HepG2 (cell line): ENCODE measurements around the gene RAB28. TPM values are rescaled to one million over a fixed set of nuclear protein-coding genes. Genes with fewer than 3 reads are reported as not detected.

Source experiments
- AHDC1 ChIP-seq: sonication (generic); formaldehyde crosslinking; IDR thresholded peaks from 2 replicates; pipeline ENCODE4 v1.5.1; 2020; ENCODE audit warnings: mild to moderate bottlenecking, missing genetic modification reagents, borderline replicate concordance
- ARNT2 ChIP-seq: sonication (generic); formaldehyde crosslinking; IDR thresholded peaks from 2 replicates; pipeline ENCODE4 v1.8.0; 2022; ENCODE audit warnings: mild to moderate bottlenecking, low read depth, missing genetic modification reagents, moderate library complexity
- ATF4 ChIP-seq, 2 experiments: fragments of 450-650 bp in 1 of 2; sonication (generic) in 1 of 2; formaldehyde crosslinking; IDR thresholded peaks; 2 replicates each; pipeline versions ENCODE4 v1.5.0 to v1.8.0; 2020 to 2022; ENCODE audit warnings: mild to moderate bottlenecking in 1 of 2, missing genetic modification reagents in 1 of 2
- GABPB1 ChIP-seq: IDR thresholded peaks from 2 replicates; pipeline ENCODE4 v1.6.1; 2016; ENCODE audit warnings: mild to moderate bottlenecking, missing genetic modification reagents, moderate library complexity, missing compliant biosample characterization
- HOXA9 ChIP-seq: sonication (generic); formaldehyde crosslinking; IDR thresholded peaks from 2 replicates; pipeline ENCODE4 v1.8.1; 2022; ENCODE audit warnings: missing genetic modification reagents, mild to moderate bottlenecking, moderate library complexity, borderline replicate concordance
- IKZF4 ChIP-seq: sonication (generic); formaldehyde crosslinking; IDR thresholded peaks from 2 replicates; pipeline ENCODE4 v1.5.1; 2020; ENCODE audit warnings: borderline replicate concordance, mild to moderate bottlenecking, low read depth, missing genetic modification reagents; ENCODE audit errors: not compliant biosample characterization
- RFX3 ChIP-seq: IDR thresholded peaks from 2 replicates; pipeline ENCODE4 v1.6.1; 2016; ENCODE audit warnings: missing biosample characterization, missing genetic modification reagents
- SOX6 ChIP-seq, 2 experiments: fragments of 450-650 bp in 1 of 2; sonication (generic) in 1 of 2; formaldehyde crosslinking in 1 of 2; IDR thresholded peaks; 2 replicates each; pipeline versions ENCODE4 v1.4.0 to v1.6.1; 2017 to 2020; ENCODE audit warnings: antibody characterized with exemption in 1 of 2, mild to moderate bottlenecking in 1 of 2, missing genetic modification reagents in 1 of 2
- ZBTB7B ChIP-seq: sonication (generic); formaldehyde crosslinking; IDR thresholded peaks from 2 replicates; pipeline ENCODE4 v1.4.0; 2020; ENCODE audit warnings: missing genetic modification reagents
- ZNF777 ChIP-seq: sonication (generic); formaldehyde crosslinking; IDR thresholded peaks from 2 replicates; pipeline ENCODE4 v1.4.0; 2020; ENCODE audit warnings: missing genetic modification reagents
- ZSCAN31 ChIP-seq: sonication (generic); formaldehyde crosslinking; IDR thresholded peaks from 2 replicates; pipeline ENCODE4 v1.5.0; 2020; ENCODE audit warnings: low read depth, mild to moderate bottlenecking, missing genetic modification reagents
- polyA plus RNA-seq, 8 experiments: library from polyadenylated mRNA; depleted of rRNA in 3 of 8; stranded (reverse) in 7 of 8; unstranded in 1 of 8; fragments of >200 nt; fragmentation: Illumina TruSeq in 4 of 8; extraction: Trizol in 4 of 8; gene quantifications; 2 replicates each; pipeline versions ENCODE4 v1.2.1 to v1.2.3, GENCODE V29; 2011 to 2016; ENCODE audit warnings: low read depth in 4 of 8, missing spikeins in 1 of 8, mixed read lengths in 1 of 8; ENCODE audit not compliant: insufficient read depth in 1 of 8
- total RNA-seq, 5 experiments: library from RNA; depleted of rRNA; stranded (reverse); fragments of >200 nt; fragmentation: Illumina TruSeq; extraction: Trizol; gene quantifications; 2 replicates each; pipeline ENCODE4 v1.2.3, GENCODE V29; 2016; ENCODE audit warnings: low read depth in 1 of 5
- TF ChIP-seq, protein P1 (sequence below), 2 experiments: IDR thresholded peaks; 2 replicates each; pipeline ENCODE4 v1.6.1; 2011 to 2012; ENCODE audit warnings: low read length in 2 of 2, borderline replicate concordance in 1 of 2, low read depth in 1 of 2, mild to moderate bottlenecking in 1 of 2, moderate library complexity in 1 of 2
- TF ChIP-seq, protein P2 (sequence below): sonication (generic); formaldehyde crosslinking; IDR thresholded peaks from 2 replicates; pipeline ENCODE4 v1.4.0; 2020; ENCODE audit warnings: low read depth, missing genetic modification reagents

Gene RAB28
- total and polyA plus RNA-seq, 2 of the 13 experiments (the other 11 are each of a cell fraction or from before 2014, with no cell fraction given): 11.8 to 18.2 TPM

DNA sequence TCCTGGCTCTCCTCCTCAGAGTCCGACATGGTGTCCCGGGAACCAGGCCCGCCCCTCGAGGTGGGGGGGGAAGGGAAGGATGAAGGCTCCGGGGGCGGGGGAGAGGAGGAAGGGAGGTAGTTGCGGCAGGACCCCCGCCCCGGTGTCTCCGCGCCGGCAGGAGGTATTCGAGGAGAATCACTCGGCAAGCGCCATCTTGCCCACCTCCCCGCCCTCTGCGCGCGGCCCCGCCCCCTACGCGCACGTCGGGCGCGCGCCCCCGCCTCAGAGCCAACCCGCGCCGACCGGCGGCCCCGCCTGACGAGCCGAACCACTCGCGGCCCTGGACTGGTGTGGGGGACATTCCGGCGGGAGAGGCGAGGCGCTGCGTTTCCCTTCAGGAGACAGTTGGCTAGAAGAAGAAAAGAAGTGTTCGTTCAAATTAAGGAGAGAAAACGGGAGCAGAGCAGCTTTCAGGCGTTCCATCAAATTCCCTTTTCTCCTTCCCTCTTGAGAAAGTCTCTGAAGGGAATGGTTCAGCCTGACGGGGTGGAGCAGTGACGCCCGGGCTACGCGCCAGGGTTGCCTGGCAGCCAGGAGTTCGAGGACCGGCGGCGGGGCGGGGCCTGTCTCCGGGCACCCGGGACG is at the start of gene RAB28 (continued):
- TF ChIP-seq AHDC1: no peak
- peak; percentile 75 for TF ChIP-seq RFX3 (CRISPR knock-in tag)
- TF ChIP-seq GABPB1 (CRISPR knock-in tag): peak; percentile 63
- TF ChIP-seq HOXA9: no peak
- TF ChIP-seq ZSCAN31: no peak
- TF ChIP-seq, protein P1, sequence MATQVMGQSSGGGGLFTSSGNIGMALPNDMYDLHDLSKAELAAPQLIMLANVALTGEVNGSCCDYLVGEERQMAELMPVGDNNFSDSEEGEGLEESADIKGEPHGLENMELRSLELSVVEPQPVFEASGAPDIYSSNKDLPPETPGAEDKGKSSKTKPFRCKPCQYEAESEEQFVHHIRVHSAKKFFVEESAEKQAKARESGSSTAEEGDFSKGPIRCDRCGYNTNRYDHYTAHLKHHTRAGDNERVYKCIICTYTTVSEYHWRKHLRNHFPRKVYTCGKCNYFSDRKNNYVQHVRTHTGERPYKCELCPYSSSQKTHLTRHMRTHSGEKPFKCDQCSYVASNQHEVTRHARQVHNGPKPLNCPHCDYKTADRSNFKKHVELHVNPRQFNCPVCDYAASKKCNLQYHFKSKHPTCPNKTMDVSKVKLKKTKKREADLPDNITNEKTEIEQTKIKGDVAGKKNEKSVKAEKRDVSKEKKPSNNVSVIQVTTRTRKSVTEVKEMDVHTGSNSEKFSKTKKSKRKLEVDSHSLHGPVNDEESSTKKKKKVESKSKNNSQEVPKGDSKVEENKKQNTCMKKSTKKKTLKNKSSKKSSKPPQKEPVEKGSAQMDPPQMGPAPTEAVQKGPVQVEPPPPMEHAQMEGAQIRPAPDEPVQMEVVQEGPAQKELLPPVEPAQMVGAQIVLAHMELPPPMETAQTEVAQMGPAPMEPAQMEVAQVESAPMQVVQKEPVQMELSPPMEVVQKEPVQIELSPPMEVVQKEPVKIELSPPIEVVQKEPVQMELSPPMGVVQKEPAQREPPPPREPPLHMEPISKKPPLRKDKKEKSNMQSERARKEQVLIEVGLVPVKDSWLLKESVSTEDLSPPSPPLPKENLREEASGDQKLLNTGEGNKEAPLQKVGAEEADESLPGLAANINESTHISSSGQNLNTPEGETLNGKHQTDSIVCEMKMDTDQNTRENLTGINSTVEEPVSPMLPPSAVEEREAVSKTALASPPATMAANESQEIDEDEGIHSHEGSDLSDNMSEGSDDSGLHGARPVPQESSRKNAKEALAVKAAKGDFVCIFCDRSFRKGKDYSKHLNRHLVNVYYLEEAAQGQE (IDR thresholded peaks at IDR 0.05; ENCODE audit: borderline replicate concordance in 1 of 2, low read depth in 1 of 2, low read length in 2 of 2): 0 out of 4 replicates have a peak, but pooled peaks of 1 of the 2 experiments have one; percentile 17
- TF ChIP-seq ARNT2 (CRISPR knock-in tag): no peak
- TF ChIP-seq IKZF4 (CRISPR knock-in tag): peak; percentile 11
- TF ChIP-seq, protein P2, sequence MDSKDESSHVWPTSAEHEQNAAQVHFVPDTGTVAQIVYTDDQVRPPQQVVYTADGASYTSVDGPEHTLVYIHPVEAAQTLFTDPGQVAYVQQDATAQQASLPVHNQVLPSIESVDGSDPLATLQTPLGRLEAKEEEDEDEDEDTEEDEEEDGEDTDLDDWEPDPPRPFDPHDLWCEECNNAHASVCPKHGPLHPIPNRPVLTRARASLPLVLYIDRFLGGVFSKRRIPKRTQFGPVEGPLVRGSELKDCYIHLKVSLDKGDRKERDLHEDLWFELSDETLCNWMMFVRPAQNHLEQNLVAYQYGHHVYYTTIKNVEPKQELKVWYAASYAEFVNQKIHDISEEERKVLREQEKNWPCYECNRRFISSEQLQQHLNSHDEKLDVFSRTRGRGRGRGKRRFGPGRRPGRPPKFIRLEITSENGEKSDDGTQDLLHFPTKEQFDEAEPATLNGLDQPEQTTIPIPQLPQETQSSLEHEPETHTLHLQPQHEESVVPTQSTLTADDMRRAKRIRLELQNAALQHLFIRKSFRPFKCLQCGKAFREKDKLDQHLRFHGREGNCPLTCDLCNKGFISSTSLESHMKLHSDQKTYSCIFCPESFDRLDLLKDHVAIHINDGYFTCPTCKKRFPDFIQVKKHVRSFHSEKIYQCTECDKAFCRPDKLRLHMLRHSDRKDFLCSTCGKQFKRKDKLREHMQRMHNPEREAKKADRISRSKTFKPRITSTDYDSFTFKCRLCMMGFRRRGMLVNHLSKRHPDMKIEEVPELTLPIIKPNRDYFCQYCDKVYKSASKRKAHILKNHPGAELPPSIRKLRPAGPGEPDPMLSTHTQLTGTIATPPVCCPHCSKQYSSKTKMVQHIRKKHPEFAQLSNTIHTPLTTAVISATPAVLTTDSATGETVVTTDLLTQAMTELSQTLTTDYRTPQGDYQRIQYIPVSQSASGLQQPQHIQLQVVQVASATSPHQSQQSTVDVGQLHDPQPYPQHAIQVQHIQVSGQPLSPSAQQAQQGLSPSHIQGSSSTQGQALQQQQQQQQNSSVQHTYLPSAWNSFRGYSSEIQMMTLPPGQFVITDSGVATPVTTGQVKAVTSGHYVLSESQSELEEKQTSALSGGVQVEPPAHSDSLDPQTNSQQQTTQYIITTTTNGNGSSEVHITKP: peak; percentile 99
- no peak for TF ChIP-seq ZBTB7B
- 0 out of 2 replicates have a peak, but pooled peaks have one; percentile 31 for TF ChIP-seq ZNF777
- no peak for TF ChIP-seq SOX6 (IDR thresholded peaks at IDR 0.05)
- TF ChIP-seq SOX6 (CRISPR knock-in tag; IDR thresholded peaks at IDR 0.05): no peak
- TF ChIP-seq ATF4 (CRISPR knock-in tag; IDR thresholded peaks at IDR 0.05): no peak
